GM11168 (cell line): Measurements from ENCODE around the gene PREPL.

ENCODE experiments used
- in situ Hi-C: fragments of 300-500 bp; cut with MboI; formaldehyde crosslinking; loops from one replicate; pipeline ENCODE4 v1.12.0; 2022; ENCODE audit warnings: low sequenced_read_pairs; ENCODE audit not compliant: unreplicated experiment

The PREPL gene

GRCh38 chr2:44299635-44300034 lies 61.7 kb downstream of the PREPL start:
- in situ Hi-C loops: no loop called here

- in situ Hi-C loops: no loop called here
These were observed 63.9 kb downstream of the PREPL start for GRCh38 chr2:44297431-44297830.

GRCh38 chr2:44296653-44297052 lies 64.6 kb downstream of the PREPL start:
- in situ Hi-C loops: no loop called here

GRCh38 chr2:44295633-44296359 lies 65.5 kb downstream of the PREPL start:
- in situ Hi-C loops: no loop called here

- in situ Hi-C loops: no loop called here
These were observed 66.2 kb downstream of the PREPL start for GRCh38 chr2:44295113-44295512.

- in situ Hi-C loops: no loop called here
These were observed 69.7 kb downstream of the PREPL start for GRCh38 chr2:44291281-44292248.

- in situ Hi-C loops: no loop called here
These were observed 71.0 kb downstream of the PREPL start for GRCh38 chr2:44290261-44290660.

- in situ Hi-C loops: no loop called here
These were observed 74.2 kb downstream of the PREPL start for GRCh38 chr2:44286884-44287638.

- in situ Hi-C loops: no loop called here
These were observed 75.0 kb downstream of the PREPL start for GRCh38 chr2:44286119-44286883.

- in situ Hi-C loops: no loop called here
These were observed 76.1 kb downstream of the PREPL start for GRCh38 chr2:44285174-44285573.

- in situ Hi-C loops: no loop called here
These were observed 78.1 kb downstream of the PREPL start for GRCh38 chr2:44283116-44283666.

GRCh38 chr2:44280869-44281268 lies 80.4 kb downstream of the PREPL start:
- in situ Hi-C loops: no loop called here

- in situ Hi-C loops: no loop called here
These were observed 83.8 kb downstream of the PREPL start for GRCh38 chr2:44277541-44277940.

- in situ Hi-C loops: no loop called here
These were observed 85.4 kb downstream of the PREPL start for GRCh38 chr2:44275927-44276303.

- in situ Hi-C loops: no loop called here
These were observed 87.7 kb downstream of the PREPL start for GRCh38 chr2:44273596-44273995.

- in situ Hi-C loops: no loop called here
These were observed 88.2 kb downstream of the PREPL start for GRCh38 chr2:44273076-44273475.

GRCh38 chr2:44271296-44271695 lies 90.0 kb downstream of the PREPL start:
- in situ Hi-C loops: no loop called here

- in situ Hi-C loops: no loop called here
These were observed 91.5 kb downstream of the PREPL start for GRCh38 chr2:44269831-44270230.

- in situ Hi-C loops: no loop called here
These were observed 93.3 kb downstream of the PREPL start for GRCh38 chr2:44267796-44268648.
